OCI-LY7 (cell line): ENCODE measurements around the gene VIP. TPM values are rescaled to one million over a fixed set of nuclear protein-coding genes. Genes with fewer than 3 reads are reported as not detected.

Experiments
- total RNA-seq, 2 experiments: library from RNA; depleted of rRNA in 1 of 2; stranded (reverse); fragments of >200 nt in 1 of 2; shearing (Covaris generic) in 1 of 2; gene quantifications; 2 replicates each; pipeline ENCODE4 v1.2.3, GENCODE V29; 2014 to 2022

The VIP gene
- total RNA-seq, 2 experiments from 2014 or later = not detected

Other genes starting within 250 kb of the VIP start
- 53.1 and 74.6 TPM in 2 replicates for gene SYNE1, start 113.4 kb upstream of the VIP start, total RNA-seq (2014; rRNA removed; shearing (Covaris generic))
- gene SYNE1, start 113.4 kb upstream of the VIP start, total RNA-seq (2022) = 140 and 174 TPM in 2 replicates
- 0.47 and 1.7 TPM in 2 replicates for gene MYCT1, start 52.9 kb upstream of the VIP start, total RNA-seq (2014; rRNA removed; shearing (Covaris generic))
- 2.9 and 3.5 TPM in 2 replicates for gene MYCT1, start 52.9 kb upstream of the VIP start, total RNA-seq (2022)
- gene FBXO5, start 232.2 kb downstream of the VIP start, total RNA-seq (2014; rRNA removed; shearing (Covaris generic)) = 47.8 and 53.2 TPM in 2 replicates
- gene FBXO5, start 232.2 kb downstream of the VIP start, total RNA-seq (2022) = 68.0 and 73.8 TPM in 2 replicates